ENCODE results near the gene LSM12.

DNA sequence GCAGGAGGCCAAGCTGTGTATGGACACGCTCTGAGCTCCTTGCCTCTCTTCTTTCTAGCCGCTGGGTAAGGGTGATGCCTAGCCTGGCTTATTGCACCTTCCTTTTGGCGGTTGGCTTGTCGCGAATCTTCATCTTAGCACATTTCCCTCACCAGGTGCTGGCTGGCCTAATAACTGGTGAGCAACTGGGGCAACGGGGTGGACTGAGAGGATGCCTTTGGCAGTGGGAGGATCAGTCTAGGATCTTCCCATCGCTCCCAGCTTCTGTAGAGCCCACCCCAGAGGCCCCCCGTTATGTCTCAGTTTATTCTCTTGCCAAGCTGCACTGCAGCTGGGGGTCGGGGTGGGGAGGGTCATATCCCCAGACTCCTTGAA lies 8.4 kb upstream of the LSM12 start:
- TF ChIP-seq CTCF (conservative IDR thresholded peaks at IDR 0.05; ENCODE audit: low read depth, low read length) = no peak
- TF ChIP-seq EZH2 (IDR thresholded peaks at IDR 0.05; ENCODE audit: borderline replicate concordance, low read depth, low read length, poor library complexity, severe bottlenecking) = no peak
